Measurements from ENCODE around the gene CNIH3.

CNIH3 gene

GRCh38 chr1:224612246-224612645 is 3.9 kb upstream of the CNIH3 start:
- Histone ChIP-seq H3K4me1 (ENCODE audit: insufficient read depth, low read length, severe bottlenecking) (no peaks in the 10 kb centered on the region), H3K27ac (ENCODE audit: low read depth, low read length, poor library complexity, severe bottlenecking) (no peak overlapping the region), H3K9ac (ENCODE audit: low read length) (no peak overlapping the region), H3K4me3 (ENCODE audit: low read depth, low read length, poor library complexity, severe bottlenecking) (no peak overlapping the region), H2AFZ (ENCODE audit: low read length) (no peak overlapping the region), H3K79me2 (ENCODE audit: insufficient read depth, low read length) (no peaks in the 10 kb centered on the region), H3K9me2 (ENCODE audit: low read depth, low read length) (no peaks in the 10 kb centered on the region), H4K20me1 (ENCODE audit: insufficient read depth, low read length) (no peaks in the 10 kb centered on the region), H3K4me2 (ENCODE audit: low read length) (no peak overlapping the region), H3K9me3 (ENCODE audit: low read length) (no peaks in the 10 kb centered on the region), H3K27me3 (ENCODE audit: insufficient read depth, low read length) (no peaks in the 10 kb centered on the region), H3F3A (ENCODE audit: insufficient read depth, low read length) (no peaks in the 10 kb centered on the region), H3K36me3 (ENCODE audit: insufficient read depth, low read length) (no peaks in the 10 kb centered on the region)
- TF ChIP-seq CTCF (IDR thresholded peaks at IDR 0.05; ENCODE audit: low read length) (no peak), EZH2 (IDR thresholded peaks at IDR 0.05; ENCODE audit: borderline replicate concordance, low read length) (no peak)

- Histone ChIP-seq H3K9ac (ENCODE audit: low read length) (no peak overlapping the region), H3K9me3 (ENCODE audit: low read length) (no peaks in the 10 kb centered on the region), H3K27me3 (ENCODE audit: insufficient read depth, low read length) (no peaks in the 10 kb centered on the region), H3K9me2 (ENCODE audit: low read depth, low read length) (no peaks in the 10 kb centered on the region), H3K4me1 (ENCODE audit: insufficient read depth, low read length, severe bottlenecking) (no peaks in the 10 kb centered on the region), H3K36me3 (ENCODE audit: insufficient read depth, low read length) (no peaks in the 10 kb centered on the region), H3K4me3 (ENCODE audit: low read depth, low read length, poor library complexity, severe bottlenecking) (no peak overlapping the region), H4K20me1 (ENCODE audit: insufficient read depth, low read length) (no peaks in the 10 kb centered on the region), H3K79me2 (ENCODE audit: insufficient read depth, low read length) (no peaks in the 10 kb centered on the region), H3K27ac (ENCODE audit: low read depth, low read length, poor library complexity, severe bottlenecking) (no peak overlapping the region), H3K4me2 (ENCODE audit: low read length) (no peak overlapping the region), H2AFZ (ENCODE audit: low read length) (no peak overlapping the region), H3F3A (ENCODE audit: insufficient read depth, low read length) (no peaks in the 10 kb centered on the region)
- TF ChIP-seq CTCF (IDR thresholded peaks at IDR 0.05; ENCODE audit: low read length) = no peak
- no peak for TF ChIP-seq EZH2 (IDR thresholded peaks at IDR 0.05; ENCODE audit: borderline replicate concordance, low read length)
These were observed 2.6 kb upstream of the CNIH3 start for GRCh38 chr1:224613486-224613885.

GRCh38 chr1:224616756-224617409 is 766 bp downstream of the CNIH3 start:
- H3K36me3 ChIP-seq (ENCODE audit: insufficient read depth, low read length) = no peaks in the 10 kb centered on the region
- no peaks in the 10 kb centered on the region for H3K79me2 ChIP-seq (ENCODE audit: insufficient read depth, low read length)
- H3K4me3 ChIP-seq (ENCODE audit: low read depth, low read length, poor library complexity, severe bottlenecking) = no peak overlapping the region
- H3K27ac ChIP-seq (ENCODE audit: low read depth, low read length, poor library complexity, severe bottlenecking) = no peak overlapping the region
- no peak for TF ChIP-seq EZH2 (IDR thresholded peaks at IDR 0.05; ENCODE audit: borderline replicate concordance, low read length)
- TF ChIP-seq CTCF (IDR thresholded peaks at IDR 0.05; ENCODE audit: low read length) = no peak
- H3F3A ChIP-seq (ENCODE audit: insufficient read depth, low read length) = no peaks in the 10 kb centered on the region
- H4K20me1 ChIP-seq (ENCODE audit: insufficient read depth, low read length) = no peaks in the 10 kb centered on the region
- no peaks in the 10 kb centered on the region for H3K27me3 ChIP-seq (ENCODE audit: insufficient read depth, low read length)
- no peak overlapping the region for H3K9ac ChIP-seq (ENCODE audit: low read length)
- no peaks in the 10 kb centered on the region for H3K4me1 ChIP-seq (ENCODE audit: insufficient read depth, low read length, severe bottlenecking)
- H3K4me2 ChIP-seq (ENCODE audit: low read length) = no peak overlapping the region
- H2AFZ ChIP-seq (ENCODE audit: low read length) = no peak overlapping the region
- H3K9me2 ChIP-seq (ENCODE audit: low read depth, low read length) = no peaks in the 10 kb centered on the region
- no peaks in the 10 kb centered on the region for H3K9me3 ChIP-seq (ENCODE audit: low read length)

Data from OCI-LY1 (cell line).